Stimulated activated CD8-positive, alpha-beta memory T cell treated with anti-CD3 and anti-CD28 coated beads, Interleukin-4, amount 100 ng/mL, for 1 hour (primary cell): ENCODE results near the gene GRID1.

ENCODE experiments used
- DNase-seq, 2 donors: peaks; one replicate each; pipeline ENCODE4 v3.0.0-alpha.2; 2020; ENCODE audit warnings: low read depth in 2 of 2, low spot score in 1 of 2

GRID1 gene

GRCh38 chr10:86269332-86269731, 97.3 kb downstream of the GRID1 start:
- no peak for DNase-seq

- DNase-seq, result no peak
These were observed 99.1 kb downstream of the GRID1 start for GRCh38 chr10:86267286-86268195.

DNA sequence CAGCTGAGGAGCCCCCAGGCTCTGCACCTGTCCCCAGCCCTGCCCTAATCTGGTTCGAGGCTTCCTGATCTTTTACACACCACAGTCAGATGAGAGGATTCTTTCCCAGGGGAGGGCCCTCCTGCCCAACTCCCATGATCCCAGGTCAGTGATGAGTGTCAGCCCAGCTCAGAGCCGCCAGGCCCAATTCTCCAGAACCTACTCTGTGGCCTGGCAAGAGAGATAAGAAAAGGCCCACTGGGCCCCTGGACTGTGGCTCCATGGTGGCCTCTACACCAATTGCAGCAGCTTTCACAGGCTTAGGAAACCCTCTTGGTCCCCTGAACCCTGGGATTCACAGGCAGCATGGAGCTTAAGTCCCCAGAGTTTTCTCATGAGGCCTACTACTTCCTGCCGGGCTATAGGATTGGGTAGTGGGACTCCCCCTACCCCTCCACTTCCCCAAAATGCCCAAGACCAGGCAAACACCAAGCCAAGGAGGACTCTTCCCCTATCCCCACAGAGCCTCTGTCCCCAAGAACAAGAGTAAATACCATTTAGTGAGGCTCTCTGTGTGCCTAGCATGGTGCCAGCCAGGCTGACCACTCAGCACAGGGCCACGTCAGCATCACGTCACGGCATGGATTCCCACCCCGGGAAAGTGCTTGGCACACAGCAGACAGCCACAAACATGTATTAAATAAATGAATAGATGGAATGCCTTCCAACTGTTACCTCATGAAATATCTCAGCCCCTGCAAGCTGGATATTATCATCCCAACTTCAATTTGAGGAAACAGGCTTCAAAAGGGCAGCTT, 100.0 kb downstream of the GRID1 start:
- DNase-seq, result no peak

DNA sequence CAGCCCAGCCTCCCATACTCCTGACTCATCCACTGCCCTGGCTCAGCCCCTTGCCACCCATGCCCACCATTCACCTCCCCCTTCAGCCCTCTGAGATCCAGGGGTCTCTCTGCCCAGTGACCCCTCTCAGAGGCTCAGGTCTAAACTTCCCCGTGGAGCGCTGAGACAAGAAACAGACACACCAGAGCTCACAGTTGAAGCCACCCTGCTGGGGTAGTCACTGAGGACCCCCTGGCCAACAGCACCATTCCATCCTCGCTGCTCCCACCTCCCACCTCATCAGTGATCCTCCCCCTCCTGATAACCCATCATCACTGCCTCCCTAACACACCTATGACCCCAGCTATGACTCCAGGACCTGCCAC, 100.7 kb downstream of the GRID1 start:
- DNase-seq, result no peak

DNA sequence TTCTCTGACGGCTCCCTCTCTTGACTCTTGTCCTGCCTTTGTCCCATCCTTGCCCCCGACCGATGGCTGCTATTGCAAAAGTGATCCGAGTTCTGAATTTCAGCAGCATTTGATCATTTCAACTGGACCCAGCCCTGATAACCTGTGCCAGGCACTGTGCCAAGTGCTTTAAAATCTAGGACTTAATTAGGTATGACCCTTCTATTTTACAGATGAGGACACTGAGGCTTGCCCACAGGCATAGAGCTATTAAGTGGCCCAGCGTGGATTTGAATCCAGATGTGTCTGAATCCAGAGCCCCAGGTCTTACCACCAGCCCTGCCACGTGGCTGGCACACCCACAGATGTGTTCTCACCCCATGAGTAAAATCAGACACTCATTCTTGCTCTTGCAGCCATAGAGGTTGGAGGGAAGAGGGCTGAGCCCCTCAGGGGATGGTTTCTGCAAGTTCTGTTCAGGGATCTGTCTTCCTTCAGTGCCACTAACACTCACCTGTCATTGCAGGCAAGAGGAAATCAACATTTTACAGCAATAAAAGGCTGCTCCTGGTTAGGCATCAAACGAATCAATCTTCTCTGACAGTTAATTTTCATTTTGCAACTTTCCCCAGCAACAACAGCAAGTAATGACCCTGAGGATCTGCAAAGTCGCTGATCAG, 101.2 kb downstream of the GRID1 start:
- DNase-seq, result no peak

DNA sequence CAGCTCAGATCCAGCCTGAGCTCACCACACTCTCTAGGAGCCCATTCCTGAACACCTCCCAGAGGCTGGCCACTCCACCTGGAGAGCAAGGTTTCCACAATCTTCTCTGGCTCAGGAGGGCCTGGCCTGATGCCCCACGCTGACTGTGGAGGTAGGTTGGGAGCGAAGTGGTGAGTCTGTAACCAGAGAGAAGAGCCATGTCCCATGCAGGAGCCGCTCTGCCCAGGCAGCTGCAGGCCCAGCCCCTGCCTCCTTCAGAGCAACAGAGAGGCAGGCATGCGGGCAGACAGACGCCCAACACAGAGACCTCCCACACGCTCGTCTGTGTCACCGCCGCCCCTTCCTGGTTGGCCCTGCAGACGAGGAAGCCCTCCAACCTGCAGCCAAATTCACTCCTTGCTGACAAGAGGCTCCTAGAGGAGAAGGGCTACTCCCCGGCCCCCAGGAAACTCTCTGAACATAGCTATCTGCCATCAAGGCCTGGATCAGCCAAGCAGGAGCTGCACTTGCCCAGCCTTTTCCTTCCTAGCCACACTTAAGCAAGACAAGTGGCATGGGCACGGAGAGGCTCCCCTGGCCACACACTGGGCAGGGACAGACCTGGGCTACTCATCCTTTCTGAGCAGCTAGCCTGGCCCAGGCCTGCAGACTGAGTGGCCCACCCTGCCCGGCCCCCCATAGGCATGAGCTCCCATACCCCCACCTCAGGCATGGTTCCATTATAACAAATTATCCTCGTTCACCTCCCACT, 101.9 kb downstream of the GRID1 start:
- DNase-seq, result no peak

GRCh38 chr10:86263907-86264306, 102.7 kb downstream of the GRID1 start:
- DNase-seq, result no peak

DNA sequence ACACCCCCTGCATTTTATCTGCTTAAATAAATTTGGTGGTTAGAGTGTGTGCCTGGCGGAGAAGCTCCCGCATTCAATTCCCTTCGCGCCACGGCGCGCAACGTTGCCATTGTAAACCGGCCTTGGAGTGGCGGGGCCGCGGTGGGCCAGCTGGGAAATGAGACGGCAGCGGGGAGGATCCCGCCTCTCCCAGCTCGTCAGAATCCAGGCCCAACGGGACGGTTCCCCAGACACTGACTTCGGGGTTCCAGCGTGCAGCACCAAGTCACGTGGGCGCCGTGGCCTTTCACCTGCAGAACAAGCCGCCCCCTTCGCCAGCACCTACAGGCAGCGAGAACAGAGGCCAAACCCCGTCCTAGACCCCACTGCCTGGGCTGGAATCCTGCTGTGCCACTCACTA, 103.4 kb downstream of the GRID1 start:
- no peak for DNase-seq

DNA sequence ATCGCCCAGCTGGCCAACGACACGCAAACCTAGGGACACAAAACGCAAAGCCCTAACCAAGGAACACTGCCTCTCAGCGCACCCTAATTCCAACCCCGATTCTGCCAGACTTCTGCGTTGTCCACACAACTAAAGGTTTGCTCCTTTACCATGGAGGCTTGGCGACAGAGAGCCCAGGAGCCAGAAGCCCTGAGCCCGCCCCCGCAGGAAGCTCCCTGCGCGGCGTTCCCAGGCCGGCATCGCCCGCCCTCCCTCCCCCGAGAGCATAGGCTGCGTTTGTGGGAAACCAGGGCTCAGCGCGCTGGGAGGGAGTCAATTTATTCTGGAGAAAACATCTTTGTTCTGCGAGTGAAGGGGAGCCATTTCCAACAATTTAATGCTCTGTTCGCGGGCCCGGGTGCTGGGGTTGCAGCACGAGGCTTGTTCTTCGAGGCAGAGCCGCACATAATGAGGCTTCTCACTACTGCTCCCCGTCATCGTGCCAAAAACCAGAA, 103.9 kb downstream of the GRID1 start:
- no peak for DNase-seq

GRCh38 chr10:86261941-86262687, 104.5 kb downstream of the GRID1 start:
- no peak for DNase-seq

DNA sequence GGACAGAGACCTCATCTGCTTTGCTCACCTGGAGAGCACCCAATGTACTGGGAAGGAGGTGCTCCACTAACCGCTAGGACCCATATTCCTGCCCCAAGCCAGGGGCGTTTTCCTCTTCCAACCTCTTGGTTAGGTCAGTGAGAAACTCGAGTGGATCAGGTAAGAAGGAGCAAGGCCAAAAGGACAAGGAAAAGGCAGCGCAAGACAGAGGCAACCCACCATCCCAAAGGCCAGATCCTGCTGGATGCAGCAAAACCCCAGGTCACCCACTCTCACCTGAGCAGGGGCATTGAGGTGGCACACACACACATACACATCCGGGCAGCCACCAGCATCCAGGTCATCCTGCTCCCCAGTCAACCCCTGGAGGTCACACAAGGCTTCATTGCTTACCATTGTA, 105.1 kb downstream of the GRID1 start:
- no peak for DNase-seq

DNA sequence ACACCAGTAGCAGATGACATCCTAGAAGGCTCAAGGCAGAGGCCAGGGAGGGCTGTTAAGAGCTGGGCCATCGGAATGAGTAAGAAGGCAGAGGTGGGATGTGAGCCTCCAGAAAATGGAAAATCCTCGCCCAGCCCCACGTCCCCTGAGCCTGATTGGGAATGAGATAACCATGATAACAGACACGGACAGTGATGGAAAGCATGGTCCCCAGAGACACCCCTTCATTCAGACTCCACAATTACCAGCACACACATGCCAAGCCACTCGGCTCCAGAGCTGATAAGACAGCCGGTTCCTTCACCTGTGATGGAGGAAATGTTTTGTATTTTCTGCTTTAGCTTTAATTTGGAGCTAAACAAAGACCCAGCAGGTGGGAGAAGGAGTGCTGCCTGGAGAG, 106.0 kb downstream of the GRID1 start:
- no peak for DNase-seq

- DNase-seq, result no peak
These were observed 106.6 kb downstream of the GRID1 start for GRCh38 chr10:86259901-86260562.

GRCh38 chr10:86258941-86259340, 107.7 kb downstream of the GRID1 start:
- no peak for DNase-seq

DNA sequence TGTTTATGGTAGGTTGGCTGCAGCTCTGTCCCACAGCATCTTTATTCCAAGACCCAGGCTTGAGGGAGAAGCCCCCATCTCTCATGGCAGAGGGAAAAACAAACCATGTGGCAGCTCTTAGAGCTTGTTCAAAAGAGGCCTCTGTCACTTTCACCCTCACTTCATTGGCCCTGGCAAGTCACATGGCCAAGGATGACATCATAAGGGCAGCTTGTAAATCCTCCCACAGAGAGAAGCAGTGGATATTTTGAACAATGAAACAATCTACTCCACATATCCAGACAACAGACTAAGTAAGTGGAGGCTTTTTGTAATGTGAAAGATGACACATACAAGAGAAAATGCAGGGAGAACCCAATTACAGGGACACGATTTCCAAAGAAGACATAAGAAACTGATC, 108.1 kb downstream of the GRID1 start:
- DNase-seq, result no peak

DNA sequence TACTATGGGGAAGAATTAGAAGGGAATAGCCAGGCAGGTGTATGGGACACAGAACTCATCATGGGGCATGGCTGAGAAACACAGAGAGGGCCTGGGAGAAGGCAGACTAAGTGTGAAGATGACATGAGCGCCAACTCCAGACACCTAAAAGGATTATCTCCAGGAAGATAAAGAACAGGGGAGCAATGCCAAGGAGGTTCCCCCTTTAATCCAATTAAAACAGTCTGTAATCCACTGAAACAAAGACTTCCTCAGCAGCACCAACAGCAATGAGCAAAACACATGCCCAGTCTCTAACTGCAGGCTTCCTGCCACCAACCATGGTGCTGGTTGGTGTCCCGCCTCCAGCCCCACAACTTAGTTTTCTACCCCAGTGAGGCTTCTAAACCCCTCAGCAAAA, 108.9 kb downstream of the GRID1 start:
- no peak for DNase-seq

- DNase-seq, result no peak
These were observed 109.8 kb downstream of the GRID1 start for GRCh38 chr10:86256690-86257315.

GRCh38 chr10:86255405-86256251, 111.0 kb downstream of the GRID1 start:
- DNase-seq, result no peak
